ENCODE data around the gene PPM1K.

GRCh38 chr4:88264336-88264735, 20.0 kb downstream of the PPM1K start:
- TF ChIP-seq CTCF (conservative IDR thresholded peaks at IDR 0.05; ENCODE audit: low read length) = no peak
- TF ChIP-seq EZH2phosphoT487 (IDR thresholded peaks at IDR 0.05; ENCODE audit: borderline replicate concordance) = no peak

All from Loucy (cell line).